Smooth muscle cell (in vitro differentiated cells): ENCODE data around the gene NUAK2. TPM values are rescaled to one million over a fixed set of nuclear protein-coding genes. Genes with fewer than 3 reads are reported as not detected.
A peak's percentile ranks its signal among the peaks of the same experiment; 100 is the strongest.

Experiments
- DNase-seq: peaks from one replicate; lab custom pipeline; 2025; ENCODE audit not compliant: unreplicated experiment; lab: John Stamatoyannopoulos, UW
- H2AFZ ChIP-seq: fragments of 200-600 bp; sonication (generic); 2 replicates; pipeline ENCODE4 v1.6.0; 2016; ENCODE audit warnings: antibody characterized with exemption, low read depth, mild to moderate bottlenecking
- H3F3A ChIP-seq: fragments of 200-600 bp; sonication (generic); 2 replicates; pipeline ENCODE4 v1.6.0; 2017; ENCODE audit warnings: antibody characterized with exemption, low read depth
- H3K27ac ChIP-seq: fragments of 200-600 bp; sonication (generic); 2 replicates; pipeline ENCODE4 v1.5.1; 2016; ENCODE audit warnings: low read depth, mild to moderate bottlenecking
- H3K27me3 ChIP-seq: fragments of 200-600 bp; sonication (generic); 2 replicates; pipeline ENCODE4 v1.6.1; 2016; ENCODE audit warnings: low read depth, mild to moderate bottlenecking
- H3K36me3 ChIP-seq: fragments of 200-600 bp; sonication (generic); 2 replicates; pipeline ENCODE4 v1.5.1; 2016; ENCODE audit warnings: low read depth
- H3K4me1 ChIP-seq: fragments of 200-600 bp; sonication (generic); 2 replicates; pipeline ENCODE4 v1.5.1; 2016; ENCODE audit warnings: low read depth
- H3K4me2 ChIP-seq: fragments of 200-600 bp; sonication (generic); 2 replicates; pipeline ENCODE4 v1.6.0; 2016; ENCODE audit warnings: mild to moderate bottlenecking
- H3K4me3 ChIP-seq: fragments of 200-600 bp; sonication (generic); 2 replicates; pipeline ENCODE4 v1.5.1; 2016; ENCODE audit warnings: mild to moderate bottlenecking
- H3K79me2 ChIP-seq: fragments of 200-600 bp; sonication (generic); 2 replicates; pipeline ENCODE4 v1.6.0; 2016; ENCODE audit warnings: low read depth, mild to moderate bottlenecking
- H3K9ac ChIP-seq: fragments of 200-600 bp; sonication (generic); 2 replicates; pipeline ENCODE4 v1.6.0; 2016; ENCODE audit warnings: low read depth
- H3K9me3 ChIP-seq: fragments of 200-600 bp; sonication (generic); replicated peaks from 2 replicates; pipeline ENCODE4 v1.5.1; 2016; ENCODE audit warnings: low read depth
- H4K20me1 ChIP-seq: fragments of 200-600 bp; sonication (generic); 2 replicates; pipeline ENCODE4 v1.6.0; 2016; ENCODE audit warnings: low read depth
- CTCF ChIP-seq: fragments of 200-600 bp; sonication (generic); IDR thresholded peaks from 2 replicates; pipeline ENCODE4 v1.5.1; 2017; ENCODE audit warnings: borderline replicate concordance, mild to moderate bottlenecking, antibody characterized with exemption; ENCODE audit not compliant: insufficient read depth, poor library complexity, severe bottlenecking
- WGBS: methylation state at CpG from one replicate; pipeline ENCODE4 v1.1.7; 2016; ENCODE audit warnings: low lambda C conversion rate; 5-methylcytosine and 5-hydroxymethylcytosine counted together
- polyA plus RNA-seq: library from polyadenylated mRNA; unstranded; fragments of >200 nt; fragmentation: Nextera tagmentation; extraction: Ambion mirVana; gene quantifications from 2 replicates; pipeline ENCODE4 v1.2.1, GENCODE V29; 2016
- total RNA-seq: library from RNA; depleted of rRNA; stranded (reverse); fragments of >200 nt; gene quantifications from 2 replicates; pipeline ENCODE4 v1.2.3, GENCODE V29; 2014

NUAK2 gene
- total and polyA plus RNA-seq, 2 experiments from 2014 or later = 11.3 to 15.8 TPM

- TF ChIP-seq CTCF = no peak
- Histone ChIP-seq H3K4me1 (peaks cover 30% of the 10 kb centered on the region), H4K20me1 (no peaks in the 10 kb centered on the region), H2AFZ (peak overlapping the region; percentile 29), H3K4me3 (no peak overlapping the region), H3K9ac (peak overlapping the region; percentile 91), H3F3A (peaks cover 6% of the 10 kb centered on the region), H3K27me3 (no peaks in the 10 kb centered on the region), H3K27ac (peak overlapping the region; percentile 96), H3K36me3 (no peaks in the 10 kb centered on the region), H3K4me2 (peak overlapping the region; percentile 69), H3K9me3 (no peaks in the 10 kb centered on the region), H3K79me2 (no peaks in the 10 kb centered on the region)
- no peak for DNase-seq
- WGBS = 29% methylated on average over 8 of the region's 8 CpGs
Observed at GRCh38 chr1:205260948-205261732, 60.4 kb downstream of the NUAK2 start.

GRCh38 chr1:205259998-205260397 is 61.5 kb downstream of the NUAK2 start:
- no peaks in the 10 kb centered on the region for H3K36me3 ChIP-seq
- no peak for DNase-seq
- H3K27me3 ChIP-seq = no peaks in the 10 kb centered on the region
- H4K20me1 ChIP-seq = no peaks in the 10 kb centered on the region
- H3K27ac ChIP-seq = no peak overlapping the region
- H3K4me2 ChIP-seq = no peak overlapping the region
- H3K79me2 ChIP-seq = no peaks in the 10 kb centered on the region
- H3K4me1 ChIP-seq = peaks cover 30% of the 10 kb centered on the region
- no peak for TF ChIP-seq CTCF
- H2AFZ ChIP-seq = no peak overlapping the region
- H3K4me3 ChIP-seq = no peak overlapping the region
- H3F3A ChIP-seq = peaks cover 6% of the 10 kb centered on the region
- H3K9ac ChIP-seq = no peak overlapping the region
- no peaks in the 10 kb centered on the region for H3K9me3 ChIP-seq
- WGBS = 83% methylated on average over 1 of the region's 1 CpG

- no peak for DNase-seq
- peak overlapping the region; percentile 55 for H3K4me2 ChIP-seq
- peak overlapping the region; percentile 98 for H3K27ac ChIP-seq
- no peak overlapping the region for H2AFZ ChIP-seq
- H3K9ac ChIP-seq = peak overlapping the region; percentile 3
- 65% methylated on average over 10 of the region's 10 CpGs for WGBS
- no peaks in the 10 kb centered on the region for H3K27me3 ChIP-seq
- H3K4me1 ChIP-seq = peaks cover 30% of the 10 kb centered on the region
- no peak for TF ChIP-seq CTCF
- no peak overlapping the region for H3K4me3 ChIP-seq
- H3K36me3 ChIP-seq = no peaks in the 10 kb centered on the region
- no peaks in the 10 kb centered on the region for H3K9me3 ChIP-seq
- peaks cover 6% of the 10 kb centered on the region for H3F3A ChIP-seq
- H3K79me2 ChIP-seq = no peaks in the 10 kb centered on the region
- no peaks in the 10 kb centered on the region for H4K20me1 ChIP-seq
Observed at GRCh38 chr1:205259324-205259832, 62.2 kb downstream of the NUAK2 start.

- 26% methylated on average over 8 of the region's 8 CpGs for WGBS
- Histone ChIP-seq H3K4me1 (peaks cover 30% of the 10 kb centered on the region), H3F3A (peaks cover 6% of the 10 kb centered on the region), H3K27ac (peak overlapping the region; percentile 98), H4K20me1 (no peaks in the 10 kb centered on the region), H3K9me3 (no peaks in the 10 kb centered on the region), H3K9ac (peak overlapping the region; percentile 88), H2AFZ (peak overlapping the region; percentile 69), H3K4me2 (peak overlapping the region; percentile 55), H3K4me3 (no peak overlapping the region), H3K27me3 (no peaks in the 10 kb centered on the region), H3K36me3 (no peaks in the 10 kb centered on the region), H3K79me2 (no peaks in the 10 kb centered on the region)
- TF ChIP-seq CTCF = no peak
- DNase-seq = peak; percentile 10
Observed at GRCh38 chr1:205258719-205259118, 62.8 kb downstream of the NUAK2 start.
